SU-DHL-6 (cell line): ENCODE measurements around the gene LSM2.

Experiments used
- H2AFZ ChIP-seq: fragments of 200-600 bp; sonication (generic); 2 replicates; pipeline ENCODE4 v1.6.1; 2014; ENCODE audit warnings: low read depth, mild to moderate bottlenecking, moderate library complexity, mixed read lengths, antibody characterized with exemption, low read length; ENCODE audit not compliant: severe bottlenecking
- H3F3A ChIP-seq: fragments of 200-600 bp; shearing (Covaris generic); 2 replicates; pipeline ENCODE4 v1.6.0; 2016; ENCODE audit warnings: antibody characterized with exemption, mild to moderate bottlenecking; ENCODE audit not compliant: insufficient read depth
- H3K27ac ChIP-seq: fragments of 200-600 bp; sonication (generic); 2 replicates; pipeline ENCODE4 v1.5.1; 2016; ENCODE audit warnings: low read depth, mild to moderate bottlenecking, low read length, moderate library complexity, mixed read lengths
- H3K27me3 ChIP-seq: fragments of 200-600 bp; sonication (generic), shearing (Covaris generic); 2 replicates; pipeline ENCODE4 v1.6.0; 2014; ENCODE audit warnings: mild to moderate bottlenecking, low read length
- H3K36me3 ChIP-seq: fragments of 200-600 bp; sonication (generic); 2 replicates; pipeline ENCODE4 v1.6.1; 2014; ENCODE audit warnings: mild to moderate bottlenecking, low read length, mixed read lengths
- H3K4me2 ChIP-seq: fragments of 300-600, 200-600 bp; shearing (Covaris generic), sonication (generic); 2 replicates; pipeline ENCODE4 v1.6.0; 2014; ENCODE audit warnings: low read length, low read depth, mild to moderate bottlenecking; ENCODE audit not compliant: poor library complexity, severe bottlenecking
- H3K4me3 ChIP-seq: fragments of 200-600 bp; sonication (generic); 2 replicates; pipeline ENCODE4 v1.5.1; 2014; ENCODE audit warnings: antibody characterized with exemption, low read length, mild to moderate bottlenecking, mixed read lengths; ENCODE audit not compliant: insufficient read depth, poor library complexity, severe bottlenecking
- H3K79me2 ChIP-seq: fragments of 200-600 bp; sonication (generic); 2 replicates; pipeline ENCODE4 v1.6.1; 2014; ENCODE audit warnings: mild to moderate bottlenecking, low read length, moderate library complexity; ENCODE audit not compliant: insufficient read depth
- H3K9ac ChIP-seq: fragments of 200-600 bp; sonication (generic); 2 replicates; pipeline ENCODE4 v1.7.0; 2014; ENCODE audit warnings: mild to moderate bottlenecking, low read length
- H3K9me2 ChIP-seq: fragments of 200-600 bp; sonication (generic); replicated peaks from 2 replicates; pipeline ENCODE4 v1.6.1; 2014; ENCODE audit warnings: low read length; ENCODE audit not compliant: insufficient read depth
- H3K9me3 ChIP-seq: fragments of 200-600 bp; sonication (generic); 2 replicates; pipeline ENCODE4 v1.6.1; 2014; ENCODE audit warnings: low read length, mixed read lengths; ENCODE audit not compliant: insufficient read depth
- H4K20me1 ChIP-seq: fragments of 200-600 bp; sonication (generic); 2 replicates; pipeline ENCODE4 v1.6.1; 2014; ENCODE audit warnings: low read depth, mild to moderate bottlenecking, antibody characterized with exemption, low read length, moderate library complexity, mixed read lengths
- CTCF ChIP-seq: fragments of 200-600 bp; sonication (generic); IDR thresholded peaks from one replicate; pipeline ENCODE4 v1.5.1; 2017; ENCODE audit warnings: antibody characterized with exemption, mild to moderate bottlenecking, low read length, moderate library complexity; ENCODE audit not compliant: insufficient read depth, poor library complexity, severe bottlenecking
- EZH2phosphoT487 ChIP-seq: fragments of 200-600 bp; sonication (generic), shearing (Covaris generic); conservative IDR thresholded peaks from 2 replicates; pipeline ENCODE4 v1.6.1; 2018; ENCODE audit warnings: mild to moderate bottlenecking, antibody characterized with exemption, low read length, moderate library complexity, mixed read lengths

LSM2 gene

GRCh38 chr6:31781244-31782125 is 25.3 kb downstream of the LSM2 start:
- Histone ChIP-seq H4K20me1 (no peaks in the 10 kb centered on the region), H3K36me3 (peaks cover 5% of the 10 kb centered on the region; the same call in 1 of the 2 replicates)
- no peak for TF ChIP-seq CTCF
- no peak for TF ChIP-seq EZH2phosphoT487

GRCh38 chr6:31780507-31781243 is 26.1 kb downstream of the LSM2 start:
- H3K36me3 ChIP-seq, result peaks cover 4% of the 10 kb centered on the region; the same call in 1 of the 2 replicates
- no peak overlapping the region for H3K4me3 ChIP-seq
- H3K9ac ChIP-seq, result no peak overlapping the region
- no peaks in the 10 kb centered on the region; the same call in 1 of the 2 replicates for H3F3A ChIP-seq
- no peak for TF ChIP-seq CTCF
- TF ChIP-seq EZH2phosphoT487, result no peak
- H3K79me2 ChIP-seq, result no peaks in the 10 kb centered on the region
- H2AFZ ChIP-seq, result no peak overlapping the region
- no peaks in the 10 kb centered on the region for H3K9me2 ChIP-seq
- no peak overlapping the region for H3K4me2 ChIP-seq
- no peaks in the 10 kb centered on the region for H3K9me3 ChIP-seq
- no peaks in the 10 kb centered on the region for H3K27me3 ChIP-seq
- no peaks in the 10 kb centered on the region for H4K20me1 ChIP-seq
- H3K27ac ChIP-seq, result no peak overlapping the region

More at GRCh38 chr6:31781244-31782125, 25.3 kb downstream of the LSM2 start:
- Histone ChIP-seq H3K27me3 (no peaks in the 10 kb centered on the region), H3F3A (no peaks in the 10 kb centered on the region; the same call in 1 of the 2 replicates), H3K9ac (no peak overlapping the region), H3K9me2 (no peaks in the 10 kb centered on the region), H2AFZ (no peak overlapping the region), H3K4me2 (no peak overlapping the region), H3K27ac (no peak overlapping the region), H3K4me3 (no peak overlapping the region), H3K79me2 (no peaks in the 10 kb centered on the region), H3K9me3 (no peaks in the 10 kb centered on the region)

GRCh38 chr6:31779908-31780307 is 26.9 kb downstream of the LSM2 start:
- Histone ChIP-seq H3K9me3 (no peaks in the 10 kb centered on the region), H3K36me3 (peaks cover 4% of the 10 kb centered on the region; the same call in 1 of the 2 replicates), H3K4me2 (no peak overlapping the region), H3F3A (no peaks in the 10 kb centered on the region; the same call in 1 of the 2 replicates), H4K20me1 (no peaks in the 10 kb centered on the region), H3K9me2 (no peaks in the 10 kb centered on the region), H3K9ac (no peak overlapping the region), H3K79me2 (no peaks in the 10 kb centered on the region), H3K27me3 (no peaks in the 10 kb centered on the region), H3K4me3 (no peak overlapping the region), H2AFZ (no peak overlapping the region), H3K27ac (no peak overlapping the region)
- TF ChIP-seq EZH2phosphoT487 (no peak), CTCF (no peak)
